HUES48 (cell line): ENCODE data around the gene SH2D6.

ENCODE experiments used
- H3K27ac ChIP-seq: one replicate; pipeline ENCODE4 v1.7.0; 2013; ENCODE audit warnings: low read depth, low read length, inconsistent platforms
- H3K27me3 ChIP-seq: 2 replicates; pipeline ENCODE4 v1.6.1; 2013; ENCODE audit warnings: mild to moderate bottlenecking, low read length; ENCODE audit not compliant: control insufficient read depth, insufficient read depth
- H3K36me3 ChIP-seq: 2 replicates; pipeline ENCODE4 v1.6.1; 2013; ENCODE audit warnings: low read length; ENCODE audit not compliant: control insufficient read depth, insufficient read depth
- H3K4me1 ChIP-seq: 2 replicates; pipeline ENCODE4 v1.6.1; 2013; ENCODE audit warnings: mild to moderate bottlenecking, low read length; ENCODE audit not compliant: control insufficient read depth, insufficient read depth
- H3K4me3 ChIP-seq: 2 replicates; pipeline ENCODE4 v1.5.1; 2013; ENCODE audit warnings: mild to moderate bottlenecking, low read depth, low read length
- H3K9ac ChIP-seq: 2 replicates; pipeline ENCODE4 v1.6.1; 2013; ENCODE audit warnings: mild to moderate bottlenecking, low read depth, low read length, moderate library complexity
- H3K9me3 ChIP-seq: 2 replicates; pipeline ENCODE4 v1.6.1; 2013; ENCODE audit warnings: low read length; ENCODE audit not compliant: control insufficient read depth, insufficient read depth

SH2D6 gene

GRCh38 chr2:85387754-85388153, 30.8 kb upstream of the SH2D6 start:
- Histone ChIP-seq H3K9me3 (no peaks in the 10 kb centered on the region), H3K4me3 (no peak overlapping the region), H3K27me3 (no peaks in the 10 kb centered on the region), H3K4me1 (peaks cover 9% of the 10 kb centered on the region; the same call in 1 of the 2 replicates), H3K27ac (no peak overlapping the region), H3K9ac (no peak overlapping the region), H3K36me3 (peaks cover 13% of the 10 kb centered on the region)

GRCh38 chr2:85388878-85389538, 29.5 kb upstream of the SH2D6 start:
- H3K27me3 ChIP-seq: no peaks in the 10 kb centered on the region
- no peak overlapping the region for H3K4me3 ChIP-seq
- H3K9me3 ChIP-seq: no peaks in the 10 kb centered on the region
- peaks cover 5% of the 10 kb centered on the region; the same call in 1 of the 2 replicates for H3K4me1 ChIP-seq
- no peak overlapping the region for H3K9ac ChIP-seq
- H3K36me3 ChIP-seq: peaks cover 13% of the 10 kb centered on the region
- H3K27ac ChIP-seq: no peak overlapping the region

GRCh38 chr2:85390941-85391669, 27.4 kb upstream of the SH2D6 start:
- no peak overlapping the region for H3K9ac ChIP-seq
- H3K4me3 ChIP-seq: no peak overlapping the region
- no peaks in the 10 kb centered on the region for H3K9me3 ChIP-seq
- H3K4me1 ChIP-seq: peaks cover 5% of the 10 kb centered on the region; the same call in 1 of the 2 replicates
- H3K27me3 ChIP-seq: no peaks in the 10 kb centered on the region
- H3K27ac ChIP-seq: no peak overlapping the region
- peaks cover 20% of the 10 kb centered on the region for H3K36me3 ChIP-seq

GRCh38 chr2:85393836-85394235, 24.7 kb upstream of the SH2D6 start:
- H3K27me3 ChIP-seq: no peaks in the 10 kb centered on the region
- no peak overlapping the region for H3K27ac ChIP-seq
- no peak overlapping the region for H3K9ac ChIP-seq
- peaks cover 2% of the 10 kb centered on the region; the same call in 1 of the 2 replicates for H3K4me1 ChIP-seq
- H3K4me3 ChIP-seq: no peak overlapping the region
- H3K9me3 ChIP-seq: no peaks in the 10 kb centered on the region
- H3K36me3 ChIP-seq: peaks cover 25% of the 10 kb centered on the region

- H3K36me3 ChIP-seq: peaks cover 25% of the 10 kb centered on the region
- no peaks in the 10 kb centered on the region for H3K4me1 ChIP-seq
- no peak overlapping the region for H3K4me3 ChIP-seq
- no peak overlapping the region for H3K9ac ChIP-seq
- no peaks in the 10 kb centered on the region for H3K9me3 ChIP-seq
- no peaks in the 10 kb centered on the region for H3K27me3 ChIP-seq
- H3K27ac ChIP-seq: no peak overlapping the region
Observed at GRCh38 chr2:85394261-85394681, 24.2 kb upstream of the SH2D6 start.

GRCh38 chr2:85394976-85395375, 23.5 kb upstream of the SH2D6 start:
- Histone ChIP-seq H3K36me3 (peaks cover 27% of the 10 kb centered on the region), H3K4me3 (no peak overlapping the region), H3K27ac (no peak overlapping the region), H3K27me3 (no peaks in the 10 kb centered on the region), H3K9ac (no peak overlapping the region), H3K4me1 (no peaks in the 10 kb centered on the region), H3K9me3 (no peaks in the 10 kb centered on the region)

- H3K9me3 ChIP-seq: no peaks in the 10 kb centered on the region
- no peak overlapping the region for H3K4me3 ChIP-seq
- H3K36me3 ChIP-seq: peaks cover 36% of the 10 kb centered on the region
- no peak overlapping the region for H3K9ac ChIP-seq
- H3K27me3 ChIP-seq: no peaks in the 10 kb centered on the region
- no peak overlapping the region for H3K27ac ChIP-seq
- no peaks in the 10 kb centered on the region for H3K4me1 ChIP-seq
Observed at GRCh38 chr2:85395912-85396475, 22.5 kb upstream of the SH2D6 start.

GRCh38 chr2:85396531-85397470, 21.7 kb upstream of the SH2D6 start:
- Histone ChIP-seq H3K27ac (no peak overlapping the region), H3K4me1 (no peaks in the 10 kb centered on the region), H3K9me3 (no peaks in the 10 kb centered on the region), H3K4me3 (no peak overlapping the region), H3K9ac (no peak overlapping the region), H3K27me3 (no peaks in the 10 kb centered on the region), H3K36me3 (peaks cover 37% of the 10 kb centered on the region)

GRCh38 chr2:85397925-85398331, 20.6 kb upstream of the SH2D6 start:
- Histone ChIP-seq H3K4me3 (no peak overlapping the region), H3K4me1 (no peaks in the 10 kb centered on the region), H3K27me3 (no peaks in the 10 kb centered on the region), H3K9me3 (no peaks in the 10 kb centered on the region), H3K27ac (no peak overlapping the region), H3K36me3 (peaks cover 37% of the 10 kb centered on the region), H3K9ac (no peak overlapping the region)

GRCh38 chr2:85398426-85399182, 19.9 kb upstream of the SH2D6 start:
- Histone ChIP-seq H3K27ac (no peak overlapping the region), H3K4me3 (no peak overlapping the region), H3K4me1 (no peaks in the 10 kb centered on the region), H3K9ac (no peak overlapping the region), H3K9me3 (no peaks in the 10 kb centered on the region), H3K27me3 (no peaks in the 10 kb centered on the region), H3K36me3 (peaks cover 37% of the 10 kb centered on the region)
